Activated naive CD8-positive, alpha-beta T cell treated with anti-CD3 and anti-CD28 coated beads, Interleukin-2, amount 10 ng/mL, durations not matched to agents 7 days and 5 days (primary cell): ENCODE measurements around the gene RAB3A. TPM values are rescaled to one million over a fixed set of nuclear protein-coding genes. Genes with fewer than 3 reads are reported as not detected.
A peak's percentile ranks its signal among the peaks of the same experiment; 100 is the strongest.

Experiments used
- ATAC-seq: fragments of 150-1000 bp; cut with Tn5 transposase; one replicate; pipeline ENCODE4 v1.10.0; 2021; ENCODE audit warnings: low read depth, moderate library complexity
- POLR2A ChIA-PET: fragments of 350-600 bp; sonication (Branson Sonifier 250); formaldehyde crosslinking; loops from one replicate; lab custom pipeline; 2021; ENCODE audit warnings: antibody characterized with exemption; lab: Charles Lee
- DNase-seq: peaks from one replicate; pipeline ENCODE4 v3.0.0; 2021
- H3K27ac Mint-ChIP-seq: one replicate; pipeline ENCODE4 v1.8.0; 2022; ENCODE audit warnings: mild to moderate bottlenecking, mixed read lengths
- H3K27me3 Mint-ChIP-seq: one replicate; pipeline ENCODE4 v1.8.0; 2022; ENCODE audit warnings: mild to moderate bottlenecking, moderate library complexity, mixed read lengths
- H3K36me3 Mint-ChIP-seq: one replicate; pipeline ENCODE4 v1.8.0; 2021; ENCODE audit warnings: mild to moderate bottlenecking, mixed read lengths
- H3K4me1 Mint-ChIP-seq: one replicate; pipeline ENCODE4 v1.8.0; 2021; ENCODE audit warnings: mixed read lengths
- H3K4me3 Mint-ChIP-seq: one replicate; pipeline ENCODE4 v1.8.0; 2022; ENCODE audit warnings: mild to moderate bottlenecking, moderate library complexity, mixed read lengths
- H3K9me3 Mint-ChIP-seq: one replicate; pipeline ENCODE4 v1.8.0; 2021; ENCODE audit warnings: mixed read lengths
- total RNA-seq, 2 experiments: library from RNA; stranded (reverse); gene quantifications; one replicate each; pipeline ENCODE4 v1.2.3, GENCODE V29; 2021

RAB3A gene
- total RNA-seq, 2 experiments from 2014 or later: 3.0 to 6.1 TPM

DNA sequence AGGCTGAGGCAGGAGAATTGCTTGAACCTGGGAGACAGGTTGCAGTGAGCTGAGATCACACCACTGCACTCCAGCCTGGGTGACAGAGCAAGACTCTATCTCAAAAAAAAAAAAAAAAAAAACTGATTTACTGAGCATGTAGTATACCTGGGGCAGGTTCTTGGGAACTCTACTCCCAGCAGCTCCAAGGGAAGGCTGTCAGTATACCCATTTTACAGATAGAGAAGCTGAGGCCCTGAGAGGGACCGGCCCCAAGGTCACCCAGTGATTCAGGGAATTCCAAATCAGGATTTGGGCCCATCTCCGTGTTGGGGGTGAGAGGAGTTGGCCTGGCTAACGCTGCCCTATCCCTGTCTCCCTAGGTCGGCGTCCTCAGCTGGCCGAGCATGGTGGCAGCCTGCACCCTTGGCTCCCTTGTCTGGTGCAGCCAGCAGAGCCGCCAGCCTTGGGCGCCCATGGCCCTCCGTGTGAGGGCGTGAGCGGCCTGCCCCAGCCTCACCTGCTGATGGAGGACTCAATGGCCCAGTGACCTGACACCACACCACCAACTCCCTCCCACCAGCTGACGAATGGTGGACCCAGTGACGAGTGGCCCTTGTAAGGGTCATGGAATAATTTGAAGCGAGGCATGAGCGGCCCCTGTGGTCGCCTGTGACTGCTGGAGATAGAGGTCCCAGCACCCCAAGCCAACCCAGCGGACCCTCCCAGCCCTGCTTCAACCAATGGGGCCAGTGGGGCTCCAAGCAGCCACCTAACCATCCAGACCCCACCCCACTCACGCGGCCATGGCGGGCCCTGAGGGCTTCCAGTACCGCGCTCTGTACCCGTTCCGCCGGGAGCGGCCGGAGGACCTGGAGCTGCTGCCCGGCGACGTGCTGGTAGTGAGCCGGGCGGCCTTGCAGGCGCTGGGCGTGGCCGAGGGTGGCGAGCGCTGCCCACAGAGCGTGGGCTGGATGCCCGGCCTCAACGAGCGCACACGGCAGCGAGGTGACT, 48.5 kb downstream of the RAB3A start:
- Mint-ChIP-seq H3K4me3 (no peak overlapping the region), H3K36me3 (peaks cover under 1% of the 10 kb centered on the region), H3K27ac (no peak overlapping the region), H3K9me3 (no peaks in the 10 kb centered on the region), H3K4me1 (peaks cover 21% of the 10 kb centered on the region), H3K27me3 (no peaks in the 10 kb centered on the region)
- DNase-seq (no peak), ATAC-seq (no peak)
- POLR2A ChIA-PET: interaction anchor here (0.6 kb wide), 2 partner anchors 26 to 172 kb away, joined by 3 to 4 read pairs; no protein-coding TSS in a partner anchor

GRCh38 chr19:18153556-18154134, 50.2 kb downstream of the RAB3A start:
- ATAC-seq (no peak), DNase-seq (no peak)
- Mint-ChIP-seq H3K27me3 (no peaks in the 10 kb centered on the region), H3K4me3 (peak overlapping the region; percentile 91), H3K9me3 (no peaks in the 10 kb centered on the region), H3K27ac (peak overlapping the region; percentile 56), H3K4me1 (peaks cover 17% of the 10 kb centered on the region), H3K36me3 (no peaks in the 10 kb centered on the region)
- POLR2A ChIA-PET: no interaction called here

DNA sequence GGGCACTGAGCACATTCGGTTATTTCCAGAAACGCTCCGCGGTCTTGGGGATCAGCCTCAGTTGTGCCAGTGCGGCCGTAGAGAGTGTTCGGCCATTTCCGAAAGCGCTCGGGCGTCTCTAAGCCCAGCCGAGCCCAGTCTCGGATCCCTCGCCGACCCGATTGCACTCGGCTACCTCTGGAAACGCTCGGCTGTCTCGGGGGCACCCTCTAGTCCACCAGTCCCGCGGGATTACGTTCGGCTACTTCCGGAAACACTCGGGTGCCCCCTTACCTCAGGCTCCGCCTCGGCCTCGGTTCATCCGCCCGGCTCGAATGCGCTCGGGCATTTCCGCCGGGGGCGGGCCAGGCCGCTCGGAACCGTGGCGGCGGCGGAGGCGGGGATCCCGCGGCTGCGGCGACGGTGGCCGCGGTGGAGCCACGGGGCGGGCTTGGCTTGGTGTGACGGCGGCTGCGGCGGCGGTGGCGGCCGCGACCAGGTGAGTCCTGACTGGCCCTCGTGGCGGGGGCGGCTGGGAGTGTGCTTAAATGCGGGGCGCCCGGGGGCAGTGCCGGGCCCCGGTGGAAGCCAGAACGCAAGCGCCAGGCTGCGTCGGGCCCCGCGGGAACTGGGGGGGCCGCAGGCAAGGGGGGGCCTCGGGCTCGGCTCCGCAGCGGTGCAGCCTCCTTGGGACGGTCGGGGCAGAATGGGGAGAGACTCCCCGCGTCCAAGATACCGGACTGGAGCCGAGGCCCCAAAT, 50.9 kb downstream of the RAB3A start, which contains the start of gene PIK3R2:
PIK3R2 (plus strand) TSS at position 347 of the 739 bp plus-strand sequence. CDS start 2,717 bp downstream, outside the sequence.
- Mint-ChIP-seq H3K9me3 (no peaks in the 10 kb centered on the region), H3K4me3 (peak within 1 kb of the TSS; percentile 91), H3K36me3 (peaks cover 2% of the 10 kb centered on the region), H3K27ac (peak within 1 kb of the TSS; percentile 94), H3K27me3 (no peaks in the 10 kb centered on the region), H3K4me1 (peaks cover 17% of the 10 kb centered on the region)
- ATAC-seq: peak; percentile 94
- DNase-seq: peak; percentile 100
- POLR2A ChIA-PET: interaction anchor here (0.7 to 2.5 kb wide), 10 partner anchors 10 to 262 kb away, joined by 3 to 29 read pairs (median 6); partner anchors contain the start of genes IL12RB1 and JUND

DNA sequence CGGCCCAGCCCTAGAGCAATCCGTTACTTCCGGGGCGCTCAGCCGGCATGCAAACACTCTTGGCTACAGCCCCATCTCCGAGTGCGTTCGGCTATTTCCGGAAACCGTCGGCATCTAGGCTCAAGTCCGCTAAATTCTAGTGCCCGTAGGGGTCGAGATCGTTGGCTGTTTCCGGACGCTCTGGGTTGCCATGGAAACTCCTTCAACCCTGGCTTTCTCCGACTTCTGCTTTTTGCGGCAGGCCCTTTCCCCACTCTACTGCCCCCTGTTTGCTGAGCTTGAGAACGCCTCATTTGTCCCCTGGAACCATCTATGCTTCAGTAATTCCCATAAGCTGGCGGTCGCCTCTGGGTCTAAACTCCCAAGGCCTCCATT, 51.4 kb downstream of the RAB3A start:
- Mint-ChIP-seq H3K27me3 (no peaks in the 10 kb centered on the region), H3K27ac (peak overlapping the region; percentile 94), H3K4me1 (peaks cover 17% of the 10 kb centered on the region), H3K9me3 (no peaks in the 10 kb centered on the region), H3K4me3 (peak overlapping the region; percentile 91), H3K36me3 (peaks cover 2% of the 10 kb centered on the region)
- DNase-seq (peak; percentile 98), ATAC-seq (peak; percentile 72)
- POLR2A ChIA-PET: interaction anchor here (0.7 to 2.5 kb wide), 11 partner anchors 10 to 262 kb away, joined by 3 to 29 read pairs (median 6); partner anchors contain the start of genes ARRDC2, IL12RB1 and JUND

- Mint-ChIP-seq H3K4me1 (peaks cover 14% of the 10 kb centered on the region), H3K27ac (peak overlapping the region; percentile 94), H3K27me3 (no peaks in the 10 kb centered on the region), H3K4me3 (peak overlapping the region; percentile 91), H3K36me3 (peaks cover 9% of the 10 kb centered on the region), H3K9me3 (no peaks in the 10 kb centered on the region)
- POLR2A ChIA-PET: interaction anchor here (0.6 to 2.5 kb wide), 7 partner anchors 8 to 143 kb away, joined by 3 to 29 read pairs (median 6); partner anchors contain the start of genes ARRDC2 and IL12RB1
- DNase-seq: no peak
- no peak for ATAC-seq
These were observed 52.8 kb downstream of the RAB3A start for GRCh38 chr19:18150776-18151624.

- DNase-seq: no peak
- Mint-ChIP-seq H3K27me3 (no peaks in the 10 kb centered on the region), H3K9me3 (no peaks in the 10 kb centered on the region), H3K4me1 (peaks cover 14% of the 10 kb centered on the region), H3K36me3 (peaks cover 15% of the 10 kb centered on the region), H3K27ac (no peak overlapping the region), H3K4me3 (no peak overlapping the region)
- POLR2A ChIA-PET: interaction anchor here (0.7 to 0.8 kb wide), 2 partner anchors 23 to 663 kb away, joined by 3 read pairs; no protein-coding TSS in a partner anchor
- no peak for ATAC-seq
These were observed 54.3 kb downstream of the RAB3A start for GRCh38 chr19:18149596-18149975.

DNA sequence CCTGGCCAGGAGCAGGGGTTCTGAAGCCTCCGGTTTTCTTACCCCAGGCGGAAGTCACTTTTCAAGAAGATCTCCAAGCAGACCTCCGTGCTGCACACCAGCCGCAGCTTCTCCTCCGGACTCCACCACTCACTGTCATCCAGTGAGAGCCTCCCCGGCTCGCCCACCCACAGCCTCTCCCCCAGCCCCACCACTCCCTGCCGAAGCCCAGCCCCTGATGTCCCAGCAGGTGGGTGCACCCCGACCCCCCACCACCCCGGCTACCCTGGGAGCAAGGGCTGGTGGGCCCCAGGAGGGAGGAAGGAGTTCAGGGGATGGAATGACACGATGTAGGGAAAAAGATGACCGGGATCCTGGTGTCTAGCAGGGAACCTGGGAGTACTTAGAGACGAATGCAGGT, 56.4 kb downstream of the RAB3A start:
- DNase-seq (no peak), ATAC-seq (no peak)
- Mint-ChIP-seq H3K36me3 (peaks cover 18% of the 10 kb centered on the region), H3K4me1 (peaks cover 6% of the 10 kb centered on the region), H3K27me3 (no peaks in the 10 kb centered on the region), H3K27ac (no peak overlapping the region), H3K4me3 (no peak overlapping the region), H3K9me3 (no peaks in the 10 kb centered on the region)
- POLR2A ChIA-PET: no interaction called here

Other genes starting within 250 kb of the RAB3A start
- gene KCNN1, start 236.9 kb downstream of the RAB3A start, total RNA-seq: not detected
- 10 to 100 TPM; 66.5 to 71.2 TPM for gene ARRDC2, start 195.9 kb downstream of the RAB3A start, total RNA-seq
- gene IL12RB1, start 117.1 kb downstream of the RAB3A start, total RNA-seq: 10 to 100 TPM; 52.5 to 56.4 TPM
- 10 to 100 TPM; 36.7 to 38.3 TPM for gene MAST3, start 106.3 kb downstream of the RAB3A start, total RNA-seq
- gene PIK3R2, start 50.9 kb downstream of the RAB3A start, total RNA-seq: 10 to 100 TPM; 11.4 to 12.9 TPM
- gene IFI30, start 30.2 kb downstream of the RAB3A start, total RNA-seq: 10 to 100 TPM; 78.8 to 80.8 TPM
- gene MPV17L2, start 10.8 kb downstream of the RAB3A start, total RNA-seq: 1 to 10 TPM; 5.8 to 6.5 TPM
- gene PDE4C, start 22.4 kb upstream of the RAB3A start, total RNA-seq: under 1 TPM in 1 of 2 experiments, not detected in 1; 0.65 TPM
- gene IQCN, start 70.4 kb upstream of the RAB3A start, total RNA-seq: 1 to 10 TPM; 5.0 to 5.2 TPM
- 100 to 1,000 TPM; 366 to 394 TPM for gene JUND, start 77.6 kb upstream of the RAB3A start, total RNA-seq
- gene LSM4, start 119.0 kb upstream of the RAB3A start, total RNA-seq: 100 to 1,000 TPM; 151 to 157 TPM
- gene PGPEP1, start 136.6 kb upstream of the RAB3A start, total RNA-seq: 10 to 100 TPM; 41.3 to 45.7 TPM
- gene GDF15, start 182.1 kb upstream of the RAB3A start, total RNA-seq: under 1 TPM; 0.34 to 0.75 TPM
- 1 to 10 TPM; 1.2 to 1.6 TPM for gene LRRC25, start 193.6 kb upstream of the RAB3A start, total RNA-seq
- 100 to 1,000 TPM; 152 to 158 TPM for gene SSBP4, start 215.4 kb upstream of the RAB3A start, total RNA-seq
- 10 to 100 TPM; 39.6 to 43.4 TPM for gene ISYNA1, start 234.1 kb upstream of the RAB3A start, total RNA-seq